ENCODE measurements around the gene ZFAND3.

Gene ZFAND3

DNA sequence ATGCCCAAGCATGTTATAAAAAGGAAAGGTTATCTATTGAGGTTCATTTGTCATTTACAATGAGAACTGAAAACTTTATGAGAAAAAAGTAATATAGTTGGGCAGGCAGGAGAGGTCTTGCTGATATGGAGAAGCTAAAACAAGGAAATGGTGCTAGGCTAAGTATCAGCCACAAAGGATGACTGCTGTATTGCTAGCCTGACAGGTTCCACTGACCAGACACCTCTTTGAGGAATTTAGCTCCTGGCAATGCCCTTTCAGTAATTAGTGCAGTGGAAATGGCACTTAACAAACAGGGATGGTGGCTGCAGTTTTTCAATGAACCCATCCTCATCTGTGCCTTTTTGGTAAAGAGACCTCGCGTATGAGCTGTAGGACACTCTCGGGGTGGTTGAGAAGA lies 284.4 kb downstream of the ZFAND3 start:
- Histone ChIP-seq H3K27ac (no peak overlapping the region), H3K4me3 (no peak overlapping the region)
- TF ChIP-seq, protein P1, sequence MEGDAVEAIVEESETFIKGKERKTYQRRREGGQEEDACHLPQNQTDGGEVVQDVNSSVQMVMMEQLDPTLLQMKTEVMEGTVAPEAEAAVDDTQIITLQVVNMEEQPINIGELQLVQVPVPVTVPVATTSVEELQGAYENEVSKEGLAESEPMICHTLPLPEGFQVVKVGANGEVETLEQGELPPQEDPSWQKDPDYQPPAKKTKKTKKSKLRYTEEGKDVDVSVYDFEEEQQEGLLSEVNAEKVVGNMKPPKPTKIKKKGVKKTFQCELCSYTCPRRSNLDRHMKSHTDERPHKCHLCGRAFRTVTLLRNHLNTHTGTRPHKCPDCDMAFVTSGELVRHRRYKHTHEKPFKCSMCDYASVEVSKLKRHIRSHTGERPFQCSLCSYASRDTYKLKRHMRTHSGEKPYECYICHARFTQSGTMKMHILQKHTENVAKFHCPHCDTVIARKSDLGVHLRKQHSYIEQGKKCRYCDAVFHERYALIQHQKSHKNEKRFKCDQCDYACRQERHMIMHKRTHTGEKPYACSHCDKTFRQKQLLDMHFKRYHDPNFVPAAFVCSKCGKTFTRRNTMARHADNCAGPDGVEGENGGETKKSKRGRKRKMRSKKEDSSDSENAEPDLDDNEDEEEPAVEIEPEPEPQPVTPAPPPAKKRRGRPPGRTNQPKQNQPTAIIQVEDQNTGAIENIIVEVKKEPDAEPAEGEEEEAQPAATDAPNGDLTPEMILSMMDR (IDR thresholded peaks at IDR 0.05) = no peak
- DNase-seq (ENCODE audit: low spot score) = no peak

DNA sequence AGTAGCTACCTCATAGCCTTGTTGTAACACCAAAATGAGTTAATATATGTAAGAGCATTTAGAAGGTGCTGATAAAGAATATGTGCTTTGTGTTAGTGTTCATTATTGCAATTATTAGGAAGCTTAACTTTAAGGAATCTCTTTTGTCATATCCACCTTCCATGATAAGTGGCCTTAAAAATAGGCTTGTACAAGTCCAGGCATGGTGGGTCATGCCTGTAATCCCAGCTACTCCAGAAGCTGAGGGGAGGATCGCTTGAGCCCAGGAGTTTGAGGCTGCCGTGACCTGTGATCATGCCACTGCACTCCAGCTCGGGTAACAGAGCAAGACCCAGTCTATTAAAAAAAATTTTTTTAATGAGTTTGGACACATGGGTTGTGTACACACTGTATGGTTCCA lies 285.5 kb downstream of the ZFAND3 start:
- DNase-seq (ENCODE audit: low spot score) = no peak
- H3K27ac ChIP-seq = no peak overlapping the region
- TF ChIP-seq, protein P1 (IDR thresholded peaks at IDR 0.05) = no peak
- H3K4me3 ChIP-seq = no peak overlapping the region

DNA sequence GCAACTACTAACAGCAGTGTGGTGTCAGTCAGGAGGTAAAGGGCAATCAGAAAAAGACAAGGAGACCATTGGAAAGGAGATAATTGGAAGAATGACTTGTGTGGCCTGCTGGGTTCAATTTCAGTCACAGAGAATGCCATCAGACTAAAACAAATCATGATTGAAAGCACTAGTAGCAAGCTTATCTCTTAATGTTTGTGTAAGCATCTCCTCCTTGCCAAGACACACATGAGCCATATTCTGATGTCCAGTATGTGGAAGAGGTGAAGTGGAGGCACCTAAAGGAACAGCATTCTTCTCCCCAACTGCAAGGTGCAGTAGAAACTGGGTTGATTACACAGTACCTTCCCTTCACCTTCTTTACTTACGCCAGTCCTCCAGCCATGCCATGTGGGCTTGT lies 287.5 kb downstream of the ZFAND3 start:
- Histone ChIP-seq H3K4me3 (no peak overlapping the region), H3K27ac (no peak overlapping the region)
- TF ChIP-seq, protein P1 (IDR thresholded peaks at IDR 0.05) = no peak
- DNase-seq (ENCODE audit: low spot score) = no peak

DNA sequence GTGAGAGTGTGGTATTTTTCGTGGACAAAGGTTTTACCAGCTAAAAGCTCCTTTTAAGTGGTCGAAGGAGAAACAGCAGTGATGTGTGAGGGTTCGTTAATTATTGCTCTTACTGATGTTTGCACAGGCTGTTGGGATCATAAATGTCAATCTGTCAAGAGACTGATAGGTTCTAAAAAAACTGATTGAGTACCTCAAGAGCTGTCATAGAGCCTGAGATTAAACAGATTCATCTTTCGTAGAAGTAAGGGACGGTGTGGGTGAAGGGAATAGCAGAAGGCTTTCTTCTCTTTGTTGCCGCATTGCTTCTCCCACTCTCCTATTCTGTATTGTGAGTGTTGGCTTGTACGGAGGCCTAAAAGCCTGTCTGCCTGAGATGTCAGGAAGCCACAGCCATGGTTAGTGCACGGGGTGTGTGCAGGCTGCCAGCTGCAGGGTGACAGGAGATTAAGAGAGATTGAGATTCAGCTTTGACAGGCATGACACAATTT lies 291.0 kb downstream of the ZFAND3 start:
- TF ChIP-seq, protein P1 (IDR thresholded peaks at IDR 0.05) = no peak
- no peak for DNase-seq (ENCODE audit: low spot score)
- no peak overlapping the region for H3K27ac ChIP-seq
- H3K4me3 ChIP-seq = no peak overlapping the region

DNA sequence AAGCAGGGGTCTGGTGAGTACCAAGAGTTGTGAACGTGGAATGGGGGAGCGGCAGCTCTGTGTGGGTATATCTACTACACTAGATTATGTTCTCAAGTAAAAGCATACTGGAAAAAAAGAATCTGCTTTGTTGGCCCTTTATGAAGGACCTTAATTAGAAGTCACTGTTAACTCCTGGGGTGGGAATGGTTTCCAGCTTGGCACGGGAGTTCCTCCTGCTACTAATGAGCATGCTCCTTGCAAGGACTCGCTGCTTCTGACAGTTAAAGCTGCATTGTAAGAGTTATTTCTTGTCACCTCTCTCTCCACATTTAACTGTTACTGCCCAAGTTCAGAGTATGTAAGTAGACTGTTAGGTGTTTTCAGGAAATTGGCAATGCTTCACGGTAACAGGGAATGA lies 292.7 kb downstream of the ZFAND3 start:
- no peak for DNase-seq (ENCODE audit: low spot score)
- Histone ChIP-seq H3K27ac (no peak overlapping the region), H3K4me3 (no peak overlapping the region)
- TF ChIP-seq, protein P1 (IDR thresholded peaks at IDR 0.05) = no peak

DNA sequence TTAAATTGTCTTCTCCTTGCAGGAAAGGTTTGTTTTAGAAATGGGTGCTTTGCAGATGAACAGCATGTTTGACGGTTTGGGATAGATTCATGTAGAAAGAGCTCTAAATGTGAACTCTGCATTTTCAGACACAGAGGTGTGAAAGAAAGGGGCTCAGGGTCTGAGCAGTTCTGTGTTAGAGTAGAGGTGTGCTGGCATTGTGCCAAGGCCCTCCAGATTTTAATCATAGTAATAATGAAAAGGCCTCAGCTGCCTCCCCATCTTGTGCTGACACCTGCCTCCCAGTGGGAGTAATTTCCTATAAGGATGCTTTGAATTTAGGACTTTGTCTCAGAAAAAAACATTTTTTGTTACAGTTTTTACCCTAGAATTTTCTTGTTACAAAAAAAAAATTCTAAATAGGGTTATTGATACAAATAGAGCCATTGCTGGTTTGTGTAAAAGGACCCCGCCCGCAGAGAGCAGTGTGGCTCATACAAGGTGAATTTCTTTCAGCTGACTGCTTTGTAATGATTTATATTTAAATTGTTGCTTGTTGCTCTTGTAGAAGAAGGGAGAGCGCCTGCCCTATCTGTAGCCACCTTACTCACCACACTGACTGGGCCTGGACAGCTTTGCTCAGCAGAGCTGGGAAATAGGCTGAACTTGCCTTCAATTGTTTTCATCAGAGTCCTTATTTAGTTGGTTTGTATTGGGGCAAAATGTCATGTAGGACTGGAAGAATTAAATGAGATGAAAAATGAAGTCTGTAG lies 294.5 kb downstream of the ZFAND3 start:
- no peak overlapping the region for H3K27ac ChIP-seq
- TF ChIP-seq, protein P1 (IDR thresholded peaks at IDR 0.05) = no peak
- no peak for DNase-seq (ENCODE audit: low spot score)
- no peak overlapping the region for H3K4me3 ChIP-seq

DNA sequence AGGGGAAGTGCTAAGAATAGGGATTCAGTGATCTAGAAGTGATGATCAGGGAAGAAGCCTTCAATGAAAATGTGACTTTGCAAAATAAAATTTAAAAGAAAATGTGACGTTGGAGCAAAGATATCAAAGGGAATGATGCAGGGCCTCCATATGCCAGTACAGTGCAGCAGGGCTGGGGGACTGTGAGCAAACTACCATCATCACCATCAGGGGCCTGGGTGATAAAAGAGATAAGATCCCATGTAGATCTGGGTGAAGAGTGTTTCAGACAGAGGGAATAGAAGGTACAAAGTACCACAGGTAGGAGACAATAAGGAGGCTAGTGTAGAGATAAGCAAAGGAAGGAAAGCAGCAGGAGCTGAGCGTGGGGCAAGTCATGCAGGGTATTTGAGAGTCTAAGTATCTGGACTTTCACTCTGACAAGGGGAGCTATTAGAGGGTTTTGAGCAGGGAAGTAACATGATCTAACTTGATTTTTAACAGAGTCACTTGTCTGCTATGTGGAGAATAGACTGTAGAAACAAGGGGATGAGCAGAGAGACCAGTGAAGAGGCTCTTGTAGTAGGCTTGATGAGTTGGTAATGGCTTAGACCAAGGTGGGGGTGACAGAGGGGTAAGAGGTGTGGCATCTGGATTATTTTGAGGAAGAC lies 295.6 kb downstream of the ZFAND3 start:
- no peak for DNase-seq (ENCODE audit: low spot score)
- TF ChIP-seq, protein P1 (IDR thresholded peaks at IDR 0.05) = no peak
- Histone ChIP-seq H3K27ac (no peak overlapping the region), H3K4me3 (no peak overlapping the region)
